Gastrocnemius medialis (tissue), 4 donors: ENCODE measurements around the gene HIVEP3.

Source experiments
- POLR2A ChIP-seq, 2 donors: fragments of 450-650 bp; IDR thresholded peaks; one replicate each; pipeline ENCODE4 v1.6.1; 2017; ENCODE audit warnings: antibody characterized with exemption in 2 of 2, mild to moderate bottlenecking in 2 of 2, moderate library complexity in 2 of 2
- TF ChIP-seq, protein P1 (sequence below), 5 experiments: fragments of 450-650 bp in 3 of 5; fragments of 200-600 bp in 2 of 5; sonication (generic) in 2 of 5; IDR thresholded peaks in 4 of 5; conservative IDR thresholded peaks in 1 of 5; 1 replicate in 4 of 5; 2 replicates in 1 of 5; pipeline ENCODE4 v1.5.1; 2016 to 2019; ENCODE audit warnings: antibody characterized with exemption in 5 of 5, mild to moderate bottlenecking in 3 of 5, moderate library complexity in 3 of 5

- TF ChIP-seq, protein P1, sequence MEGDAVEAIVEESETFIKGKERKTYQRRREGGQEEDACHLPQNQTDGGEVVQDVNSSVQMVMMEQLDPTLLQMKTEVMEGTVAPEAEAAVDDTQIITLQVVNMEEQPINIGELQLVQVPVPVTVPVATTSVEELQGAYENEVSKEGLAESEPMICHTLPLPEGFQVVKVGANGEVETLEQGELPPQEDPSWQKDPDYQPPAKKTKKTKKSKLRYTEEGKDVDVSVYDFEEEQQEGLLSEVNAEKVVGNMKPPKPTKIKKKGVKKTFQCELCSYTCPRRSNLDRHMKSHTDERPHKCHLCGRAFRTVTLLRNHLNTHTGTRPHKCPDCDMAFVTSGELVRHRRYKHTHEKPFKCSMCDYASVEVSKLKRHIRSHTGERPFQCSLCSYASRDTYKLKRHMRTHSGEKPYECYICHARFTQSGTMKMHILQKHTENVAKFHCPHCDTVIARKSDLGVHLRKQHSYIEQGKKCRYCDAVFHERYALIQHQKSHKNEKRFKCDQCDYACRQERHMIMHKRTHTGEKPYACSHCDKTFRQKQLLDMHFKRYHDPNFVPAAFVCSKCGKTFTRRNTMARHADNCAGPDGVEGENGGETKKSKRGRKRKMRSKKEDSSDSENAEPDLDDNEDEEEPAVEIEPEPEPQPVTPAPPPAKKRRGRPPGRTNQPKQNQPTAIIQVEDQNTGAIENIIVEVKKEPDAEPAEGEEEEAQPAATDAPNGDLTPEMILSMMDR (IDR thresholded peaks at IDR 0.05 in 4 of 5, conservative IDR thresholded peaks at IDR 0.05 in 1 of 5) = no peak
- TF ChIP-seq POLR2A (IDR thresholded peaks at IDR 0.05) = no peak
Measured at GRCh38 chr1:41714638-41715389, 203.9 kb downstream of the HIVEP3 start.
